ENCODE data around the gene KIF18B. TPM values are rescaled to one million over a fixed set of nuclear protein-coding genes. Genes with fewer than 3 reads are reported as not detected.
A peak's percentile ranks its signal among the peaks of the same experiment; 100 is the strongest.

Gene KIF18B
- total and polyA plus RNA-seq, 8 donors, result 2.9 to 24.5 (median 12.9) TPM

- intact Hi-C loops (cut with DNase I), result no loop called here
- no peak for TF ChIP-seq CTCF (IDR thresholded peaks at IDR 0.05)
- Histone ChIP-seq H3K36me3 (peaks cover 0 to 51% of the 10 kb centered on the region in 2 donors), H3K4me3 (no peak overlapping the region), H3K9me3 (no peaks in the 10 kb centered on the region), H3K4me1 (no peaks in the 10 kb centered on the region), H3K27me3 (no peaks in the 10 kb centered on the region), H3K27ac (no peak overlapping the region)
- ATAC-seq (no peak), DNase-seq (no peak)
These were observed 16.9 kb downstream of the KIF18B start for GRCh38 chr17:44930667-44931066.

GRCh38 chr17:44928950-44929720 is 18.4 kb downstream of the KIF18B start:
- Histone ChIP-seq H3K9me3 (no peaks in the 10 kb centered on the region), H3K4me3 (no peak overlapping the region), H3K36me3 (peaks cover 0 to 41% of the 10 kb centered on the region in 2 donors), H3K27ac (no peak overlapping the region), H3K4me1 (no peaks in the 10 kb centered on the region), H3K27me3 (no peaks in the 10 kb centered on the region)
- intact Hi-C loops (cut with DNase I), result no loop called here
- ATAC-seq, result no peak
- no peak for DNase-seq
- TF ChIP-seq CTCF (IDR thresholded peaks at IDR 0.05), result no peak

- H3K4me3 ChIP-seq, result no peak overlapping the region
- H3K9me3 ChIP-seq, result no peaks in the 10 kb centered on the region
- no peak for TF ChIP-seq CTCF (IDR thresholded peaks at IDR 0.05)
- no peaks in the 10 kb centered on the region for H3K4me1 ChIP-seq
- H3K27me3 ChIP-seq, result peaks cover 0 to under 1% of the 10 kb centered on the region in 2 donors
- ATAC-seq (no peak), DNase-seq (peak in 1 of 4 donors; percentile 57)
- no peak overlapping the region for H3K27ac ChIP-seq
- intact Hi-C loops (cut with DNase I), result no loop called here
- peaks cover 0 to 41% of the 10 kb centered on the region in 2 donors for H3K36me3 ChIP-seq
These were observed 19.4 kb downstream of the KIF18B start for GRCh38 chr17:44928136-44928535.

- Histone ChIP-seq H3K36me3 (peaks cover 0 to 37% of the 10 kb centered on the region in 2 donors), H3K4me1 (no peaks in the 10 kb centered on the region), H3K4me3 (no peak overlapping the region), H3K9me3 (no peaks in the 10 kb centered on the region), H3K27ac (no peak overlapping the region), H3K27me3 (peaks cover 0 to 5% of the 10 kb centered on the region in 2 donors)
- TF ChIP-seq CTCF (IDR thresholded peaks at IDR 0.05), result no peak
- ATAC-seq (no peak), DNase-seq (no peak)
- intact Hi-C loops (cut with DNase I), result no loop called here
These were observed 19.9 kb downstream of the KIF18B start for GRCh38 chr17:44927696-44928095.

GRCh38 chr17:44926821-44927525 is 20.6 kb downstream of the KIF18B start:
- no peaks in the 10 kb centered on the region for H3K9me3 ChIP-seq
- TF ChIP-seq CTCF (IDR thresholded peaks at IDR 0.05), result no peak
- ATAC-seq (no peak), DNase-seq (peak in 2 of 4 donors; percentile 13 to 39)
- H3K27me3 ChIP-seq, result peaks cover 0 to 12% of the 10 kb centered on the region in 2 donors
- peaks cover 0 to 30% of the 10 kb centered on the region in 2 donors for H3K36me3 ChIP-seq
- H3K27ac ChIP-seq, result no peak overlapping the region
- H3K4me1 ChIP-seq, result no peaks in the 10 kb centered on the region
- intact Hi-C loops (cut with DNase I), result no loop called here
- no peak overlapping the region for H3K4me3 ChIP-seq
